ENCODE measurements around the gene CYBC1. TPM values are rescaled to one million over a fixed set of nuclear protein-coding genes. Genes with fewer than 3 reads are reported as not detected.

CYBC1 gene
- total RNA-seq, 1 donor from 2014 or later: 132 TPM

GRCh38 chr17:82400206-82400605, 50.3 kb downstream of the CYBC1 start:
- Histone ChIP-seq H3K9me3 (no peaks in the 10 kb centered on the region), H3K36me3 (peaks cover 39% of the 10 kb centered on the region), H3K27me3 (ENCODE audit: low read depth) (no peaks in the 10 kb centered on the region), H3K4me1 (peaks cover 15% of the 10 kb centered on the region), H3K27ac (no peak overlapping the region), H3K4me3 (no peak overlapping the region)
- TF ChIP-seq CTCF (IDR thresholded peaks at IDR 0.05): no peak
- intact Hi-C loops (cut with DNase I): no loop called here
- peak in 1 of 2 donors; percentile 16 for ATAC-seq
- no peak for DNase-seq

GRCh38 chr17:82399601-82400101, 50.9 kb downstream of the CYBC1 start:
- no peak overlapping the region for H3K27ac ChIP-seq
- no peak for TF ChIP-seq CTCF (IDR thresholded peaks at IDR 0.05)
- peak in 1 of 2 donors; percentile 3 for ATAC-seq
- no peaks in the 10 kb centered on the region for H3K27me3 ChIP-seq (ENCODE audit: low read depth)
- H3K4me1 ChIP-seq: peaks cover 15% of the 10 kb centered on the region
- peaks cover 34% of the 10 kb centered on the region for H3K36me3 ChIP-seq
- no peak for DNase-seq
- H3K4me3 ChIP-seq: no peak overlapping the region
- no peaks in the 10 kb centered on the region for H3K9me3 ChIP-seq
- intact Hi-C loops (cut with DNase I): no loop called here

GRCh38 chr17:82399041-82399441, 51.5 kb downstream of the CYBC1 start:
- DNase-seq (no peak), ATAC-seq (no peak)
- Histone ChIP-seq H3K27ac (no peak overlapping the region), H3K27me3 (ENCODE audit: low read depth) (no peaks in the 10 kb centered on the region), H3K4me1 (peaks cover 15% of the 10 kb centered on the region), H3K4me3 (no peak overlapping the region), H3K36me3 (peaks cover 32% of the 10 kb centered on the region), H3K9me3 (no peaks in the 10 kb centered on the region)
- no peak for TF ChIP-seq CTCF (IDR thresholded peaks at IDR 0.05)
- intact Hi-C loops (cut with DNase I): no loop called here

- H3K9me3 ChIP-seq: no peaks in the 10 kb centered on the region
- H3K4me3 ChIP-seq: no peak overlapping the region
- H3K4me1 ChIP-seq: peaks cover 15% of the 10 kb centered on the region
- ATAC-seq (no peak), DNase-seq (peak; percentile 43)
- H3K27me3 ChIP-seq (ENCODE audit: low read depth): no peaks in the 10 kb centered on the region
- no peak for TF ChIP-seq CTCF (IDR thresholded peaks at IDR 0.05)
- no peak overlapping the region for H3K27ac ChIP-seq
- peaks cover 31% of the 10 kb centered on the region for H3K36me3 ChIP-seq
- intact Hi-C loops (cut with DNase I): no loop called here
Observed at GRCh38 chr17:82397449-82398335, 52.9 kb downstream of the CYBC1 start.

- Histone ChIP-seq H3K36me3 (peaks cover 31% of the 10 kb centered on the region), H3K4me3 (no peak overlapping the region), H3K9me3 (no peaks in the 10 kb centered on the region), H3K4me1 (peaks cover 15% of the 10 kb centered on the region), H3K27ac (no peak overlapping the region), H3K27me3 (ENCODE audit: low read depth) (no peaks in the 10 kb centered on the region)
- intact Hi-C loops (cut with DNase I): no loop called here
- TF ChIP-seq CTCF (IDR thresholded peaks at IDR 0.05): no peak
- peak; percentile 20 for DNase-seq
- ATAC-seq: no peak
Observed at GRCh38 chr17:82396601-82397435, 53.7 kb downstream of the CYBC1 start.

Measured in lower lobe of right lung (tissue), 2 donors.